HG03521 (cell line): ENCODE results near the gene TSPAN31.

Experiments used
- ATAC-seq: cut with Tn5 transposase; IDR thresholded peaks from one replicate; pipeline ENCODE4 v1.9.1; 2021; ENCODE audit warnings: mild to moderate bottlenecking, moderate library complexity; ENCODE audit not compliant: unreplicated experiment

Gene TSPAN31

GRCh38 chr12:57751788-57752667 is 7.2 kb downstream of the TSPAN31 start, which contains the start of gene CDK4:
CDK4 (minus strand) TSS chr12:57752310; CDS start chr12:57751717, 593 bp downstream.
- peak; percentile 65 for ATAC-seq

- ATAC-seq = no peak
These were observed 7.8 kb downstream of the TSPAN31 start for GRCh38 chr12:57752668-57753000.

GRCh38 chr12:57753756-57754337 is 9.0 kb downstream of the TSPAN31 start:
- no peak for ATAC-seq

GRCh38 chr12:57754411-57755193 is 9.8 kb downstream of the TSPAN31 start, which contains the start of gene MARCHF9:
MARCHF9 (plus strand) TSS chr12:57755103; CDS start chr12:57755529, 426 bp downstream.
- peak; percentile 18 for ATAC-seq

GRCh38 chr12:57755194-57755453 is 10.3 kb downstream of the TSPAN31 start:
- ATAC-seq = no peak

- ATAC-seq = no peak
These were observed 10.9 kb downstream of the TSPAN31 start for GRCh38 chr12:57755454-57756372.

GRCh38 chr12:57756406-57757341 is 11.8 kb downstream of the TSPAN31 start:
- no peak for ATAC-seq

- no peak for ATAC-seq
These were observed 12.9 kb downstream of the TSPAN31 start for GRCh38 chr12:57757771-57758170.

GRCh38 chr12:57758552-57759359 is 13.9 kb downstream of the TSPAN31 start:
- no peak for ATAC-seq

GRCh38 chr12:57759360-57759980 is 14.6 kb downstream of the TSPAN31 start:
- ATAC-seq = no peak

GRCh38 chr12:57760347-57760982 is 15.6 kb downstream of the TSPAN31 start:
- no peak for ATAC-seq

GRCh38 chr12:57761391-57761998 is 16.7 kb downstream of the TSPAN31 start:
- no peak for ATAC-seq

GRCh38 chr12:57762463-57762862 is 17.6 kb downstream of the TSPAN31 start:
- no peak for ATAC-seq

GRCh38 chr12:57763881-57764661 is 19.2 kb downstream of the TSPAN31 start:
- no peak for ATAC-seq

GRCh38 chr12:57764662-57765002 is 19.8 kb downstream of the TSPAN31 start:
- ATAC-seq = no peak

- peak; percentile 56 for ATAC-seq
These were observed 20.3 kb downstream of the TSPAN31 start for GRCh38 chr12:57765003-57765697.
